Liver (tissue), 9 donors: Measurements from ENCODE around the gene ZNF346. TPM values are rescaled to one million over a fixed set of nuclear protein-coding genes. Genes with fewer than 3 reads are reported as not detected.

ENCODE experiments used
- DNase-seq: peaks from one replicate; pipeline ENCODE4 v3.0.0-alpha.2; 2017; ENCODE audit warnings: low spot score
- H3K27ac ChIP-seq, 2 donors: one replicate each; pipeline ENCODE4 v1.7.0; 2013; ENCODE audit warnings: inconsistent platforms in 2 of 2, low read length in 2 of 2, control low read depth in 1 of 2, low read depth in 1 of 2, mild to moderate bottlenecking in 1 of 2
- H3K27me3 ChIP-seq, 4 donors: one replicate each; pipeline versions ENCODE4 v1.6.1 to v1.7.0; 2013; ENCODE audit warnings: low read length in 3 of 4, inconsistent platforms in 1 of 4, mild to moderate bottlenecking in 1 of 4, moderate library complexity in 1 of 4; ENCODE audit not compliant: control insufficient read depth in 4 of 4, insufficient read depth in 4 of 4
- H3K36me3 ChIP-seq, 4 donors: one replicate each; pipeline versions ENCODE4 v1.6.1 to v1.7.0; 2013; ENCODE audit warnings: low read length in 3 of 4, mild to moderate bottlenecking in 3 of 4, low read depth in 1 of 4, moderate library complexity in 1 of 4; ENCODE audit not compliant: control insufficient read depth in 4 of 4, insufficient read depth in 3 of 4
- H3K4me1 ChIP-seq, 4 donors: one replicate each; pipeline versions ENCODE4 v1.6.1 to v1.7.0; 2013; ENCODE audit warnings: low read length in 3 of 4, mild to moderate bottlenecking in 3 of 4, moderate library complexity in 1 of 4; ENCODE audit not compliant: control insufficient read depth in 4 of 4, insufficient read depth in 4 of 4
- H3K4me3 ChIP-seq, 3 donors: one replicate each; pipeline versions ENCODE4 v1.6.1 to v1.7.0; 2013; ENCODE audit warnings: low read length in 3 of 3, control low read depth in 1 of 3, low read depth in 1 of 3, mild to moderate bottlenecking in 1 of 3
- H3K9ac ChIP-seq, 2 donors: one replicate each; pipeline ENCODE4 v1.7.0; 2013; ENCODE audit warnings: low read length in 2 of 2, mild to moderate bottlenecking in 2 of 2, moderate library complexity in 2 of 2, control low read depth in 1 of 2, low read depth in 1 of 2
- H3K9me3 ChIP-seq, 4 donors: one replicate each; pipeline versions ENCODE4 v1.6.1 to v1.7.0; 2013; ENCODE audit warnings: low read length in 3 of 4; ENCODE audit not compliant: control insufficient read depth in 4 of 4
- CTCF ChIP-seq: fragments of 150-350 bp; IDR thresholded peaks from 2 replicates; pipeline ENCODE4 v1.5.1; 2017; ENCODE audit warnings: improper control_type of control experiment, low read depth, low read length; ENCODE audit not compliant: missing input control
- EGR1 ChIP-seq, 2 donors: IDR thresholded peaks; 2 replicates each; pipeline ENCODE4 v1.6.1; 2016 to 2018; ENCODE audit warnings: antibody characterized with exemption in 2 of 2, low read depth in 2 of 2
- FOXA1 ChIP-seq: IDR thresholded peaks from 2 replicates; pipeline ENCODE4 v1.6.1; 2016; ENCODE audit warnings: antibody characterized with exemption
- GABPA ChIP-seq, 2 donors: IDR thresholded peaks in 1 of 2; conservative IDR thresholded peaks in 1 of 2; 2 replicates each; pipeline ENCODE4 v1.6.1; 2016; ENCODE audit warnings: antibody characterized with exemption in 2 of 2, mild to moderate bottlenecking in 1 of 2, moderate library complexity in 1 of 2
- HNF4A ChIP-seq, 2 donors: conservative IDR thresholded peaks; 2 replicates each; pipeline ENCODE4 v1.6.1; 2016; ENCODE audit warnings: antibody characterized with exemption in 2 of 2, mild to moderate bottlenecking in 2 of 2
- MAX ChIP-seq: IDR thresholded peaks from 2 replicates; pipeline ENCODE4 v1.6.1; 2016; ENCODE audit warnings: antibody characterized with exemption
- NR2F2 ChIP-seq: IDR thresholded peaks from 2 replicates; pipeline ENCODE4 v1.6.1; 2016; ENCODE audit warnings: antibody characterized with exemption
- REST ChIP-seq: IDR thresholded peaks from 2 replicates; pipeline ENCODE4 v1.6.1; 2016; ENCODE audit warnings: antibody characterized with exemption, mild to moderate bottlenecking
- RXRA ChIP-seq, 2 donors: IDR thresholded peaks; 2 replicates each; pipeline ENCODE4 v1.6.1; 2017 to 2018; ENCODE audit warnings: antibody characterized with exemption in 2 of 2, mild to moderate bottlenecking in 1 of 2
- YY1 ChIP-seq: IDR thresholded peaks from 2 replicates; pipeline ENCODE4 v1.6.1; 2016; ENCODE audit warnings: antibody characterized with exemption, mild to moderate bottlenecking
- ZBTB33 ChIP-seq: IDR thresholded peaks from 2 replicates; pipeline ENCODE4 v1.6.1; 2016; ENCODE audit warnings: antibody characterized with exemption
- WGBS: extraction: QIAGEN DNeasy Blood & Tissue Kit; methylation state at CpG from one replicate; pipeline ENCODE4 v1.1.7; 2013; 5-methylcytosine and 5-hydroxymethylcytosine counted together
- polyA plus RNA-seq, 2 donors: library from polyadenylated mRNA; stranded (reverse) in 1 of 2; unstranded in 1 of 2; fragments of 200-250 nt in 1 of 2; fragments of >200 nt in 1 of 2; fragmentation: Nextera tagmentation in 1 of 2; extraction: Ambion mirVana in 1 of 2; gene quantifications; one replicate each; pipeline versions ENCODE4 v1.2.1 to v1.2.3, GENCODE V29; 2013 to 2015
- total RNA-seq, 2 donors: library from RNA; depleted of rRNA; stranded (reverse); fragments of >200 nt; gene quantifications; one replicate each; pipeline ENCODE4 v1.2.3, GENCODE V29; 2014
- donor health status: healthy.
- donor health status: healthy.
- donor health status: healthy.
- donor health status: healthy.
- donor health status: healthy.

ZNF346 gene
- total and polyA plus RNA-seq, 4 donors = 3.7 to 11.0 (median 6.4) TPM

- TF ChIP-seq NR2F2 (no peak), HNF4A (conservative IDR thresholded peaks at IDR 0.05) (no peak), FOXA1 (no peak), YY1 (no peak), EGR1 (IDR thresholded peaks at IDR 0.05; ENCODE audit: low read depth in 2 of 2) (no peak), GABPA (IDR thresholded peaks at IDR 0.05 in 1 of 2, conservative IDR thresholded peaks at IDR 0.05 in 1 of 2) (no peak), MAX (no peak), ZBTB33 (no peak), REST (no peak)
- Histone ChIP-seq H3K4me1 (peaks cover 2 to 16% (median 10%) of the 10 kb centered on the region in 4 donors), H3K4me3 (no peak overlapping the region), H3K27me3 (no peaks in the 10 kb centered on the region), H3K27ac (no peak overlapping the region), H3K9ac (no peak overlapping the region), H3K36me3 (peaks cover 0 to 2% (median 1%) of the 10 kb centered on the region in 4 donors), H3K9me3 (no peaks in the 10 kb centered on the region)
- 94% methylated on average over 3 of the region's 3 CpGs for WGBS
- DNase-seq = no peak
These were observed 2.7 kb downstream of the ZNF346 start for GRCh38 chr5:177025101-177025601.

GRCh38 chr5:177027665-177028064, 5.2 kb downstream of the ZNF346 start:
- TF ChIP-seq REST = no peak
- TF ChIP-seq CTCF = no peak
- no peak for TF ChIP-seq RXRA (IDR thresholded peaks at IDR 0.05)
- TF ChIP-seq MAX = no peak
- TF ChIP-seq HNF4A (conservative IDR thresholded peaks at IDR 0.05) = no peak
- Histone ChIP-seq H3K4me3 (no peak overlapping the region), H3K9ac (no peak overlapping the region), H3K4me1 (peaks cover 0 to 8% (median 6%) of the 10 kb centered on the region in 4 donors), H3K27ac (no peak overlapping the region), H3K9me3 (no peaks in the 10 kb centered on the region), H3K27me3 (no peaks in the 10 kb centered on the region), H3K36me3 (peaks cover 0 to 2% (median 1%) of the 10 kb centered on the region in 4 donors)
- 97% methylated on average over 2 of the region's 2 CpGs for WGBS
- DNase-seq = no peak
